Esophagus squamous epithelium (tissue), 5 donors: Measurements from ENCODE around the gene EDA. TPM values are rescaled to one million over a fixed set of nuclear protein-coding genes. Genes with fewer than 3 reads are reported as not detected.

ENCODE experiments used
- DNase-seq: peaks from one replicate; lab custom pipeline; 2025; lab: John Stamatoyannopoulos, UW
- H3K27ac ChIP-seq, 4 donors: fragments of 200-600 bp; sonication (generic); one replicate each; pipeline ENCODE4 v1.5.1; 2016 to 2019; ENCODE audit warnings: mild to moderate bottlenecking in 1 of 4
- H3K27me3 ChIP-seq, 4 donors: fragments of 200-600 bp; sonication (generic); 1 replicate in 3 of 4; 2 replicates in 1 of 4; pipeline versions ENCODE4 v1.5.1 to v1.6.0; 2017 to 2021; ENCODE audit warnings: antibody characterized with exemption in 1 of 4
- H3K36me3 ChIP-seq, 3 donors: fragments of 200-600 bp; sonication (generic); one replicate each; pipeline ENCODE4 v1.5.1; 2016 to 2019
- H3K4me1 ChIP-seq, 3 donors: fragments of 200-600 bp; sonication (generic); one replicate each; pipeline ENCODE4 v1.5.1; 2017 to 2019
- H3K4me3 ChIP-seq, 4 donors: fragments of 200-600 bp; sonication (generic); 1 replicate in 3 of 4; 2 replicates in 1 of 4; pipeline ENCODE4 v1.5.1; 2016 to 2019; ENCODE audit warnings: mild to moderate bottlenecking in 2 of 4, moderate library complexity in 1 of 4
- H3K9me3 ChIP-seq, 3 donors: fragments of 200-600 bp; sonication (generic); one replicate each; pipeline ENCODE4 v1.5.1; 2016 to 2019
- POLR2A ChIP-seq, 4 donors: fragments of 450-650 bp; IDR thresholded peaks; one replicate each; pipeline ENCODE4 v1.6.1; 2017; ENCODE audit warnings: antibody characterized with exemption in 4 of 4, mild to moderate bottlenecking in 4 of 4, moderate library complexity in 3 of 4
- WGBS, 2 donors: methylation state at CpG; one replicate each; pipeline ENCODE4 v1.1.5; 2018; 5-methylcytosine and 5-hydroxymethylcytosine counted together
- intact Hi-C: fragments of 100-400 bp; cut with DNase I; formaldehyde crosslinking; loops from one replicate; pipeline ENCODE4 v1.15.0; 2022
- total RNA-seq, 4 donors: library from RNA; depleted of rRNA; stranded (reverse); fragments of >200 nt; gene quantifications; one replicate each; pipeline ENCODE4 v1.1.0, GENCODE V29; 2016
- TF ChIP-seq, protein P1 (sequence below), 6 experiments: fragments of 450-650 bp in 4 of 6; fragments of 200-600 bp in 2 of 6; sonication (generic) in 2 of 6; IDR thresholded peaks; one replicate each; pipeline ENCODE4 v1.5.1; 2016 to 2019; ENCODE audit warnings: antibody characterized with exemption in 6 of 6, mild to moderate bottlenecking in 4 of 6, moderate library complexity in 4 of 6
- donor health status: DM: yes; HTN: yes; CAD: no.

EDA gene
- 1 to 10 TPM; 1.5 to 2.9 (median 2.4) TPM for total RNA-seq

DNA sequence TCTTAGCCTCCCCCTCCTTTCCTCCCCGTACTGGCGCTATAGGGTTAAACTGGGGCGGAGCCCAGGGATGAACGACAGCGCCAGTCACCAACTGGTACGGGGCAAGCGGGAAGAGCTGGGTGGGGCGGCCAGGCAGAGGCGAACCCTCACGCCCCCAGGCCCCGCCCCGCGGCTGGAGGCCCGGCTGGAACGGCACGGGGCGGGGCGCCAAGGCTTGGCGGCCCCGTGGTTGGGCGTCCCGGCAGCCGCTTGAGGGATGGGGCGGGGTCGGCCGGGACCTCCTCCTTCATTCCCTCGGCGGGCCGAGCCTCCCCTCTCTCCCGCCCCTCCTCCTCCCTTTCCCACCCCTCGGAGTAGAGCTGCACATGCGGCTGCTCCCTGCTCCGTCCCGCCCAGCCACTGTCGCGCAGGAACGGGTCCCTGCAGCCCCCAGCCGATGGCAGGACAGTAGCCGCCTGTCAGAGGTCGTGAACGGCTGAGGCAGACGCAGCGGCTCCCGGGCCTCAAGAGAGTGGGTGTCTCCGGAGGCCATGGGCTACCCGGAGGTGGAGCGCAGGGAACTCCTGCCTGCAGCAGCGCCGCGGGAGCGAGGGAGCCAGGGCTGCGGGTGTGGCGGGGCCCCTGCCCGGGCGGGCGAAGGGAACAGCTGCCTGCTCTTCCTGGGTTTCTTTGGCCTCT is at the start of gene EDA:
Gene EDA (plus strand): TSS at position 335 of the 678 bp plus-strand sequence.
- peak within 1 kb of the TSS; percentile 44 to 74 (median 56) for H3K4me3 ChIP-seq
- 40% methylated on average over 13 of the region's 56 CpGs; no CpG with 5 or more reads in 1 of the 2 donors for WGBS, 2 donors
- peak; percentile 1 for DNase-seq
- peaks cover 0 to 26% (median 0%) of the 10 kb centered on the region in 3 donors for H3K4me1 ChIP-seq
- peak within 1 kb of the TSS in 1 of 4 donors; percentile 39 for H3K27ac ChIP-seq
- TF ChIP-seq POLR2A (IDR thresholded peaks at IDR 0.05) = no peak
- TF ChIP-seq, protein P1, sequence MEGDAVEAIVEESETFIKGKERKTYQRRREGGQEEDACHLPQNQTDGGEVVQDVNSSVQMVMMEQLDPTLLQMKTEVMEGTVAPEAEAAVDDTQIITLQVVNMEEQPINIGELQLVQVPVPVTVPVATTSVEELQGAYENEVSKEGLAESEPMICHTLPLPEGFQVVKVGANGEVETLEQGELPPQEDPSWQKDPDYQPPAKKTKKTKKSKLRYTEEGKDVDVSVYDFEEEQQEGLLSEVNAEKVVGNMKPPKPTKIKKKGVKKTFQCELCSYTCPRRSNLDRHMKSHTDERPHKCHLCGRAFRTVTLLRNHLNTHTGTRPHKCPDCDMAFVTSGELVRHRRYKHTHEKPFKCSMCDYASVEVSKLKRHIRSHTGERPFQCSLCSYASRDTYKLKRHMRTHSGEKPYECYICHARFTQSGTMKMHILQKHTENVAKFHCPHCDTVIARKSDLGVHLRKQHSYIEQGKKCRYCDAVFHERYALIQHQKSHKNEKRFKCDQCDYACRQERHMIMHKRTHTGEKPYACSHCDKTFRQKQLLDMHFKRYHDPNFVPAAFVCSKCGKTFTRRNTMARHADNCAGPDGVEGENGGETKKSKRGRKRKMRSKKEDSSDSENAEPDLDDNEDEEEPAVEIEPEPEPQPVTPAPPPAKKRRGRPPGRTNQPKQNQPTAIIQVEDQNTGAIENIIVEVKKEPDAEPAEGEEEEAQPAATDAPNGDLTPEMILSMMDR (IDR thresholded peaks at IDR 0.05) = no peak
- H3K27me3 ChIP-seq = no peaks in the 10 kb centered on the region
- no peaks in the 10 kb centered on the region for H3K9me3 ChIP-seq
- intact Hi-C loops = no loop called here
- H3K36me3 ChIP-seq = no peaks in the 10 kb centered on the region

DNA sequence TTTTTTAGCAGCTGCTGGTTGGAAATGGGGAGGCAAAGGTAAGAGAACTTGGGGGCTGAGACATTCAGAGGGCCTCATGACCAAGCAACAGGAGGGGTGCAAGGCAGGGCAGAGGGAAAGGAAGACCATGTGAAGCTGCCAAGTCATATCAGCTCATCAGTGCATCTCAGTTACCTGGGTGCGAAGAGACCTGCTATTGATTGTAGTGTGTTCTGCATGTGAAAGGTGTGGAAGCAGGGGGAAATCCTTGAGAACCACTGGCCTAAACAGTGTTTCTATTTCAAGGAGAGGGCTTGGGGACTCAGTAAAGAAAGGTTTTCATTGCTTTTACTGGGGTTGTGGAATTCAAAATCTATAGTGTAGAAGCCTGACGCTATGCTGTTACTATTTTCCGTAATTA is 47.1 kb upstream of the EDA start:
- no peak for TF ChIP-seq POLR2A (IDR thresholded peaks at IDR 0.05)
- TF ChIP-seq, protein P1 (IDR thresholded peaks at IDR 0.05) = no peak

DNA sequence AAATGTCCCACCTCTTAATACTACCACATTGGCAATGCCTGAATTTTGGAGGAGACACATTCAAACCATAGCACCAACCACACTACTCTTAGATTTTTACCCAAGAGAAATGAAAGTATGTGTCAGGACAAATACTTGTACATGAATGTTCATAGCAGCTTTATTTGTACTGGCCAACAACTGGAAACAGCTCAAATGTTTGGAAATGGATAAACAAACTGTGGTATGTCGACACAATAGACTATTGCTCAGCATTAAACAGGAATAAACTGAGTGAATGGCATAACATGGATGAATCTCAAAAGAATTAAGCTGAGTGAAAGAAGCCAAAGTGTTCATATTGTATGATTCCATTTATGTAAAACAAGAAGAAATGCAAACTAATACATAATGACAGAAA is 18.5 kb upstream of the EDA start:
- intact Hi-C loops = no loop called here
- no peaks in the 10 kb centered on the region for H3K36me3 ChIP-seq
- H3K27me3 ChIP-seq = no peaks in the 10 kb centered on the region
- H3K4me3 ChIP-seq = no peak overlapping the region
- no peak overlapping the region for H3K27ac ChIP-seq
- H3K9me3 ChIP-seq = no peaks in the 10 kb centered on the region
- DNase-seq = no peak
- TF ChIP-seq, protein P1 (IDR thresholded peaks at IDR 0.05) = no peak
- TF ChIP-seq POLR2A (IDR thresholded peaks at IDR 0.05) = no peak
- WGBS, 2 donors = 22% methylated on average over 1 of the region's 1 CpG
- no peaks in the 10 kb centered on the region for H3K4me1 ChIP-seq

More for the DNA sequence above, 47.1 kb upstream of the EDA start:
- intact Hi-C loops = no loop called here
- no peak for DNase-seq
- H3K27me3 ChIP-seq = no peaks in the 10 kb centered on the region
- H3K4me3 ChIP-seq = no peak overlapping the region
- H3K4me1 ChIP-seq = peaks cover 0 to 5% (median 0%) of the 10 kb centered on the region in 3 donors
- H3K9me3 ChIP-seq = no peaks in the 10 kb centered on the region
- no peak overlapping the region for H3K27ac ChIP-seq
- H3K36me3 ChIP-seq = no peaks in the 10 kb centered on the region
- WGBS, 2 donors = 87 to 100% methylated on average over 2 to 3 of the region's 3 CpGs

DNA sequence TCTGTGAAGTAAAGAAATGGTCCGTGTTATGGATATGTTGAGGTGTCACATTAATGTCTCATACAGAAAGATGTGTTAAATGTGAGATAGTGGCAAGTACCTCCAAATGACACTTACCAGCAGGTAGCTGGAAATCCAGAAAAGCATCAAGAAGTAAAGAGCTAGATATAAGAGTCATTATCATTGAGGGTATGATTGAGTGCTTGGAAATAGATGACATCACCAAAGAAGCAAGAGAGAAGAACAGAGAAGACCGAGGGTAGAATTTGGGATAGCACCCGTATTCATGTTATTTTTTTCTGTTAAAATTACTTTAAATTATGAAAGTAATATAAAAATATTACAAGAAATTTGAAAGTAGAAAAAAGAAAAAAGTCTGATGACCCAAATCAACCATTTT is 15.7 kb upstream of the EDA start:
- H3K27me3 ChIP-seq = no peaks in the 10 kb centered on the region
- H3K36me3 ChIP-seq = no peaks in the 10 kb centered on the region
- 69 to 84% methylated on average over 3 of the region's 3 CpGs for WGBS, 2 donors
- no peak overlapping the region for H3K4me3 ChIP-seq
- H3K9me3 ChIP-seq = no peaks in the 10 kb centered on the region
- intact Hi-C loops = no loop called here
- TF ChIP-seq, protein P1 (IDR thresholded peaks at IDR 0.05) = no peak
- no peak for TF ChIP-seq POLR2A (IDR thresholded peaks at IDR 0.05)
- no peaks in the 10 kb centered on the region for H3K4me1 ChIP-seq
- no peak for DNase-seq
- no peak overlapping the region for H3K27ac ChIP-seq

DNA sequence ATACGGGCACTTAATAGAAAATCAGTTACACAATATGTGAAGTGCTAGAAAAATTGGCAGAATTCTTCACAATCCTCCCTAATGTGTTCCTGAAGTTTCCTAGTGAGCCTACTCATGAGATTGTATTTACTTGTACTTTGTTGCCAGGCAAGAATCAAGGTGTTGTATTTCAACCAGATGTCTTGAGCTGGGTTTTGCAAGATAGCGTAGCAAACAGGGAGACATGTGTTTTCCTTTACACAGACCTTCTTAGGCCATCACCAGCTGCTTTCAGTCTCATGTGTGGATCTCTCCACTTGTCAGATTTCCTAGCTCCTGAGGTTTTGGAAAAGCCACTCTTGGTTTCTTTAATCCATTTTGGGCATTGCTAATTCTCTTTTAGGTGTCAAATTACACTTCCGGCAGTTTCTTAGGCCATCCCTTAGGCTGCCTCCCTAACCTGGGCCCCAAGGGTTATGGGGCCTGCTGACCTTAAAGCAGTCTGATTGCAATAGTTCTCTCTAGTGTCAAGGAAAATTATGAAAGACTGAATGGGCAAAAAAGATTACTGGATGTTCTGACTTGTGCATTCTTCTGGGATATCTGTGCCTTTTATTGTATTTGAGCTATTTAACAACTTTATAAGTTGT is 12.2 kb upstream of the EDA start:
- H3K27ac ChIP-seq = no peak overlapping the region
- 45 to 50% methylated on average over 3 of the region's 3 CpGs for WGBS, 2 donors
- DNase-seq = no peak
- no peaks in the 10 kb centered on the region for H3K9me3 ChIP-seq
- TF ChIP-seq, protein P1 (IDR thresholded peaks at IDR 0.05) = no peak
- no peak for TF ChIP-seq POLR2A (IDR thresholded peaks at IDR 0.05)
- H3K27me3 ChIP-seq = no peaks in the 10 kb centered on the region
- no peaks in the 10 kb centered on the region for H3K4me1 ChIP-seq
- no peak overlapping the region for H3K4me3 ChIP-seq
- no peaks in the 10 kb centered on the region for H3K36me3 ChIP-seq
- intact Hi-C loops = no loop called here
